Measurements from ENCODE around the gene ELOB. TPM values are rescaled to one million over a fixed set of nuclear protein-coding genes. Genes with fewer than 3 reads are reported as not detected.

ELOB gene
- polyA plus RNA-seq, 1 of the 3 experiments (the other 2 are of a cell fraction) = 329 TPM

GRCh38 chr16:2749936-2750335, 27.1 kb downstream of the ELOB start:
- H3K9me2 ChIP-seq = no peaks in the 10 kb centered on the region
- ChIA-PET CTCF (interaction anchor here (1.2 kb wide), 1 partner anchor 118 kb away, joined by 4 read pairs; no protein-coding TSS in a partner anchor), POLR2A (no interaction called here)
- no peak overlapping the region for H3K27ac ChIP-seq (ENCODE audit: low read depth in 2 of 2, low read length in 1 of 2)
- DNase-seq = no peak
- no peak overlapping the region for H3K4me3 ChIP-seq (ENCODE audit: low read depth in 2 of 2, low read length in 1 of 2)
- H3K4me1 ChIP-seq (ENCODE audit: control insufficient read depth in 1 of 2, insufficient read depth in 2 of 2, low read depth in 1 of 2, low read length in 1 of 2) = peaks cover 3 to 14% of the 10 kb centered on the region in 2 experiments; a peak in 3 of 4 replicates
- H3K4me2 ChIP-seq = no peak overlapping the region
- H3K9me3 ChIP-seq = no peaks in the 10 kb centered on the region
- H3F3A ChIP-seq (replicated peaks; ENCODE audit: insufficient read depth) = peaks cover 3% of the 10 kb centered on the region
- peaks cover 20% of the 10 kb centered on the region for H4K20me1 ChIP-seq (ENCODE audit: insufficient read depth)
- TF ChIP-seq POLR2AphosphoS5 (IDR thresholded peaks at IDR 0.05; ENCODE audit: low read depth, low read length) (no peak), GABPA (IDR thresholded peaks at IDR 0.05; ENCODE audit: low read depth) (no peak), MAX (IDR thresholded peaks at IDR 0.05; ENCODE audit: low read depth) (no peak), MXI1 (IDR thresholded peaks at IDR 0.05; ENCODE audit: low read depth, low read length) (no peak), REST (IDR thresholded peaks at IDR 0.05; ENCODE audit: low read depth, low read length) (no peak)
- H3K27me3 ChIP-seq (ENCODE audit: insufficient read depth) = no peaks in the 10 kb centered on the region
- WGBS (ENCODE audit: low lambda C conversion rate) = 90% methylated on average over 6 of the region's 6 CpGs
- no peaks in the 10 kb centered on the region for H3K36me3 ChIP-seq (replicated peaks in 1 of 2; ENCODE audit: control insufficient read depth in 1 of 2, insufficient read depth in 2 of 2, low read length in 1 of 2)
- H3K9ac ChIP-seq = no peak overlapping the region
- no peak overlapping the region for H2AFZ ChIP-seq (ENCODE audit: low read depth)
- peaks cover 32% of the 10 kb centered on the region for H3K79me2 ChIP-seq (ENCODE audit: insufficient read depth)

DNA sequence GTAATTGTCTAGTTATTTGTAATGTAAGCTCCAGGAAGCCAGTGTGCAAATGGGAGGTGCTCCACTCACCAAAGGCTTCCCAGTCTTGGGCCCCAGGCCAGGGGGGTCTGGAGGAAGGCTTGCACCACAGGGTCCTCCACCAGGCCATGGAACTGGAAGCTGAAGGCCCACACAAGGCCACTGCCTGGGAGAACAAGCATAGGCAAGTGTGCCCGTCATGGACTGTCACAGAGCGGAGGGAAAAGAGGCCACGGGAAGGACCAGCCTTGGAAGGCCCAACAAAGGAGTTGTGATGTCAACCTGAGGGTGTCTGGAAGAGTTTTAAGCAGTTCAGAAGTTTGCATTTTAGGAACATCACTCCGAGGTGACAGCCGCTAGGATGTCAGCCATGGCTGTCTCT, 27.6 kb downstream of the ELOB start:
- Histone ChIP-seq H3K9me3 (no peaks in the 10 kb centered on the region), H3K79me2 (ENCODE audit: insufficient read depth) (peaks cover 27% of the 10 kb centered on the region), H3K27me3 (ENCODE audit: insufficient read depth) (no peaks in the 10 kb centered on the region), H4K20me1 (ENCODE audit: insufficient read depth) (peaks cover 15% of the 10 kb centered on the region), H3K4me2 (no peak overlapping the region), H3K9ac (no peak overlapping the region), H3K36me3 (replicated peaks in 1 of 2; ENCODE audit: control insufficient read depth in 1 of 2, insufficient read depth in 2 of 2, low read length in 1 of 2) (no peaks in the 10 kb centered on the region), H3K4me1 (ENCODE audit: control insufficient read depth in 1 of 2, insufficient read depth in 2 of 2, low read depth in 1 of 2, low read length in 1 of 2) (peaks cover 0 to 11% of the 10 kb centered on the region in 2 experiments; a peak in 2 of 4 replicates), H3K27ac (ENCODE audit: low read depth in 2 of 2, low read length in 1 of 2) (no peak overlapping the region), H2AFZ (ENCODE audit: low read depth) (no peak overlapping the region), H3F3A (replicated peaks; ENCODE audit: insufficient read depth) (peaks cover 3% of the 10 kb centered on the region), H3K4me3 (ENCODE audit: low read depth in 2 of 2, low read length in 1 of 2) (no peak overlapping the region), H3K9me2 (no peaks in the 10 kb centered on the region)
- WGBS (ENCODE audit: low lambda C conversion rate) = 100% methylated on average over 5 of the region's 5 CpGs
- POLR2A ChIA-PET = no interaction called here
- CTCF ChIA-PET = interaction anchor here (1.2 kb wide), 1 partner anchor 119 kb away, joined by 4 read pairs; no protein-coding TSS in a partner anchor
- DNase-seq = no peak
- TF ChIP-seq ZBTB33 (IDR thresholded peaks at IDR 0.05; ENCODE audit: borderline replicate concordance, low read depth) (no peak), CHD2 (IDR thresholded peaks at IDR 0.05; ENCODE audit: low read length, partially characterized antibody) (no peak), RXRA (IDR thresholded peaks at IDR 0.05; ENCODE audit: borderline replicate concordance, low read depth) (no peak), FOXM1 (IDR thresholded peaks at IDR 0.05; ENCODE audit: low read depth) (no peak), ELF1 (IDR thresholded peaks at IDR 0.05) (no peak), MEF2A (IDR thresholded peaks at IDR 0.05; ENCODE audit: borderline replicate concordance, low read depth) (no peak), POLR2AphosphoS5 (IDR thresholded peaks at IDR 0.05; ENCODE audit: low read depth, low read length) (no peak), GABPA (IDR thresholded peaks at IDR 0.05; ENCODE audit: low read depth) (no peak), SMC3 (IDR thresholded peaks at IDR 0.05; ENCODE audit: low read depth, low read length) (no peak), FOSL2 (IDR thresholded peaks at IDR 0.05; ENCODE audit: borderline replicate concordance, low read depth) (no peak), JUND (IDR thresholded peaks at IDR 0.05) (no peak), NRF1 (IDR thresholded peaks at IDR 0.05; ENCODE audit: low read depth, low read length) (no peak), EP300 (IDR thresholded peaks at IDR 0.05; ENCODE audit: borderline replicate concordance in 1 of 2, low read depth in 1 of 2, low read length in 1 of 2) (no peak), EZH2phosphoT487 (IDR thresholded peaks at IDR 0.05; ENCODE audit: borderline replicate concordance, low read depth) (no peak), YY1 (IDR thresholded peaks at IDR 0.05; ENCODE audit: low read depth) (no peak), FOXJ3 (CRISPR knock-in tag; IDR thresholded peaks at IDR 0.05) (no peak), NFIC (IDR thresholded peaks at IDR 0.05; ENCODE audit: borderline replicate concordance) (no peak), TEAD4 (IDR thresholded peaks at IDR 0.05; ENCODE audit: borderline replicate concordance, insufficient read depth) (no peak)

Measured in SK-N-SH (cell line).